ENCODE results near the gene GALNT14.

GALNT14 gene

DNA sequence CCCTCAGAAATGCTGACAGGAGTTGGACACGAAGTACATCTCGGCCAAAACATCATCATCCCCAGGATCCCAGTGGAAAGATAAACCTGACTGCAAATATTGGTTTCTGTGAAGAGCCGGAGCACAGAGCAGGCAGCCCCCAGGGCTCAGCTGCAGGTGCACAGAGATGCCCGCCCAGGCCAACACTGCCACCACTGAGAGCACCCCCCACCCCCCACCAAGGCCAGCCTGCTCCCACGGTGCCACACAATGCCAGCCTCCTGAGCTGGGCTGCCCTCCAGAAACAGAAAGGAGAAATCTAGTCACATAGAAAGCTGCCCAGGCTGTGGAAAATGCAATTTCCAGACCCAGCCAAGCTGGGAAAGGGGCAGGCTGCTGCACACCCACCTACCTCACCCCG, 71.7 kb downstream of the GALNT14 start:
- DNase-seq (ENCODE audit: low spot score): no peak
- TF ChIP-seq, protein P1, sequence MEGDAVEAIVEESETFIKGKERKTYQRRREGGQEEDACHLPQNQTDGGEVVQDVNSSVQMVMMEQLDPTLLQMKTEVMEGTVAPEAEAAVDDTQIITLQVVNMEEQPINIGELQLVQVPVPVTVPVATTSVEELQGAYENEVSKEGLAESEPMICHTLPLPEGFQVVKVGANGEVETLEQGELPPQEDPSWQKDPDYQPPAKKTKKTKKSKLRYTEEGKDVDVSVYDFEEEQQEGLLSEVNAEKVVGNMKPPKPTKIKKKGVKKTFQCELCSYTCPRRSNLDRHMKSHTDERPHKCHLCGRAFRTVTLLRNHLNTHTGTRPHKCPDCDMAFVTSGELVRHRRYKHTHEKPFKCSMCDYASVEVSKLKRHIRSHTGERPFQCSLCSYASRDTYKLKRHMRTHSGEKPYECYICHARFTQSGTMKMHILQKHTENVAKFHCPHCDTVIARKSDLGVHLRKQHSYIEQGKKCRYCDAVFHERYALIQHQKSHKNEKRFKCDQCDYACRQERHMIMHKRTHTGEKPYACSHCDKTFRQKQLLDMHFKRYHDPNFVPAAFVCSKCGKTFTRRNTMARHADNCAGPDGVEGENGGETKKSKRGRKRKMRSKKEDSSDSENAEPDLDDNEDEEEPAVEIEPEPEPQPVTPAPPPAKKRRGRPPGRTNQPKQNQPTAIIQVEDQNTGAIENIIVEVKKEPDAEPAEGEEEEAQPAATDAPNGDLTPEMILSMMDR (IDR thresholded peaks at IDR 0.05; ENCODE audit: extremely low read depth, missing control alignments): no peak

DNA sequence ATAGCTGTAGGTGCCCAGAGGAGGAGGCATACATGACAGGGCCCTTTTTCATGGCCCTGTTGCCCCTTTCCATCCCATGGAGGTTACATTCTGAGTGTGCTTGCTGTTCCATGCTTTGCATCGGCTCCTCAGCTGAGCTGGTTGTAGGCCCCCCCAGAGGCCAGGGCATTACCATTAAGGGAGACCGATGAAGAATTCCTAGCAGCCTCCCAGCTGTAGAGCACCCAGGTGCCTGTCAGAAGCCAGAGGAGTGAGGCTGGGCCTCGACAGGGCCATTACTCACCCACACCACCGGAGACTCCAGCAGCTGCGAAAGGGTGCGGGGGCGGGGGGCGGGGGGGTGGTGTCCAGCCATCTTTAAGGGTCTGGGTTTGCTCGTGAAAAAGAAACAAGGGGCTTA, 72.2 kb downstream of the GALNT14 start:
- TF ChIP-seq, protein P1 (IDR thresholded peaks at IDR 0.05; ENCODE audit: extremely low read depth, missing control alignments): no peak
- no peak for DNase-seq (ENCODE audit: low spot score)

DNA sequence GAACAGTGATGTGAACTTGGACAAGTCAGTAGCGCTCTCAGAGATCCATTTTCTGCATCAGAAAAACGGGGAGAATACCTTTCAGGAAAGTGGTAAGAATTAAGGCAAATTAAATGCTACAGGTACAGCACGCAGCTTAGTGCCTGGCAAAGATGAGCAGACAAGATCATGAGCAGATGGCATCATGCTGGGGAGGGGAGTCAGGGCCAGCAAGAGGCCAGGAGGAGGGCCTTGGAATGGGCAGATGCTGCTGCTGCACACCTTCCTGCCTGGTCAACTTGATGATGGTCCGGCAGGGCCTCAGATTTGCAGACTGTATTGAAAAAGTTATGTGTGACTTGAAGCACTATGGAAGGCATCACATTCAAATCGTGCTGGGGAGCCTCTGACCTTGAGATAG, 72.9 kb downstream of the GALNT14 start:
- DNase-seq (ENCODE audit: low spot score): no peak
- TF ChIP-seq, protein P1 (IDR thresholded peaks at IDR 0.05; ENCODE audit: extremely low read depth, missing control alignments): no peak

DNA sequence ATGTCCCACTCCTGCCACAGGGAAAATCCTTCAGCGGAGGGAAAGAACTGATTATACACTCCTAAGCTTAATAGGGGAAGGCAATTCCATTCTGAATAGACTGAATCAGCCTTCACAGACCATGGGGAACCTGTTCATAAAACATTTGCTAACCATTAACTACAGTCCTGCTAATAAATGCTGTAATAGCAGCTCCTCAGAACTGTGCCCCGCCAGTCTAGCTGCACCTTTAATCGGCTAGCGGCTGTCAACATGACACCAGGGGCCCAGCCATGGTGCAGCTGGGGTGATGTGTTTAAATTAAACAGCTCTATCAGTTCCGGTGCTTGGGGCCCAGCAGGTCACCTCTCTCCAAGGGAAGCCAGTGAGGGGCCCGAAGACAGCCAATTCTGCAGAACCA, 77.8 kb downstream of the GALNT14 start:
- TF ChIP-seq, protein P1 (IDR thresholded peaks at IDR 0.05; ENCODE audit: extremely low read depth, missing control alignments): no peak
- DNase-seq (ENCODE audit: low spot score): no peak

DNA sequence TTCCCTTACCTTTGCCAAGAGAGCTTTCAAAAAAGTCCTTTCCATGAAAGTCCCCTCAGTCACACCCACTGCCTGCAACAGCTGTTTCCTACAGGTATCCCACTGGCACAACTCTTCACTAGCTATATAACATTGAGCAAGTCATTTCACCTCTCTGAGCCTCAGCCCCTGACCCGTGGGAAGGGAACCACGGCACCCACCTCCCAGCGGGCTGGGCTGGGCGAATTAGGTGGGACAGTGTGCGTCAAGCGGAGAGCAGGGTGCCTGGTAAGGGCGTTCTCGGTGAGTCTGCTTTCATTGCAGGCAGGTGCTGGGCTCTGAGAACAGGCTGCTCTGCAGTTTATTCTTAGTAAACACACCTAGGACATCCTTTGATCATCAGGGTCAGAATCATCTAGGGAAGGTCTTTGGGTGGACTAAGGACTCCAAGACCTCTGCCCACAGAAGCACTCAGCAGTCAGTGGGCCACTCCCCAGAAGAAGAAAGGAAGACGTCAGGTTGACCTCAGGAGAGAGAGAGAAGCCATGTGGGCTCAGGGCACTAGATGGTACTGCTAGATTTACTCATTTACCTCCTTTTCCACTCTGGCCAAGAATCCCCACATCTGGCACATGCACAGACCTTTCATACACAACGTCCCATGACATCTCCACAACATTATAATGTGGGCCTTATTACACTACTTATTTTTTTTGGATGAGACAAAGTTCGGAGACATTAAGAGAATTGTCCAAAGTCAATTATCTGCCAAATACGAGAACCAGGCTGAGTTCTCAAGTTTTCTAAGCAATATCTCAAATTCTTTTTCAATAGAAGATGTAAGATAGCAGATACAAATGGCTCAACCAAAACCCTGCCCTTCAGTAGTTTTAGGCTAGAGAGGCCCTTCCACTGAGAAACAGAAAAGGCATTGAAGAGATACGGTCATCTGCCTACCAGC, 79.9 kb downstream of the GALNT14 start:
- TF ChIP-seq, protein P1 (IDR thresholded peaks at IDR 0.05; ENCODE audit: extremely low read depth, missing control alignments): no peak
- DNase-seq (ENCODE audit: low spot score): no peak

DNA sequence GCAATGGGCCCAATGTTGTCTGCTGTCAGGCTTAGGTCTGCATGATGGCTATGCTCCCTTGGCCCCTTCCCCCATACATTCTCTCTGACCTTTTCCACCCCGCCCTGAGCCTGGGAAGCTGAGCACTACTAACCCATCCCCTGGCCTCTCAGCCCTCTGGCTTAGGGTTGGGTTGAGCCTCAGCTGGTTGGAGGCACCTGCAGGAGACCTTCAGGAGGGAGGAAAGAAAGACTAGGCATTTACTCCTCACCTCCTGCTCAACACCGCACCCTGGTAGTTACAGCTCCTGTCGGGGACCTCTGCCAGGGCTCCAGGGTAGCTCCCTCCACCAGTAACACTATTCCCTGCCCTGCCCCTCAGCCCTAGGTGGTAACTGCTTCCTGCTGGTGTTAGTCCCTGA, 80.5 kb downstream of the GALNT14 start:
- no peak for DNase-seq (ENCODE audit: low spot score)
- TF ChIP-seq, protein P1 (IDR thresholded peaks at IDR 0.05; ENCODE audit: extremely low read depth, missing control alignments): no peak

DNA sequence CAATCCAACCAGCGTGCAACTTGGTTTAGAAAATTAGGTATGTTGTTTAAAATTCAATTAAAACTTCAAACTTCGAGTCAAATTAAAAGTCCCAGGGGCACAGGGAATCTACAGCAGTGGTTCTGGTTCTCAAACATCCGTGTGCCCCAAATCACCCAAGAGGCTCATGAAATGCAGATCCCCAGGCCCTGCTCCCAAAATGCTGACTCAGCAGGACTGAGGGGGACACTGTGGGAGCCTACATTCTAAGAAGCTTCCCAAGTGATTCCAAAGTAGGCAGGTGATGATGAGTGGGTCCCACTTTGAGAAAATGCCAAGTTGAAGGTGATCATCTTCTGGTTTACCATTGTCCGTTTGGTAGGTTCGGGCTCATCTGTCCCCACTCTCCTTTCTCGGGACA, 82.3 kb downstream of the GALNT14 start:
- TF ChIP-seq, protein P1 (IDR thresholded peaks at IDR 0.05; ENCODE audit: extremely low read depth, missing control alignments): no peak

More for the DNA sequence above, 82.3 kb downstream of the GALNT14 start:
- no peak for DNase-seq (ENCODE audit: low spot score)
